Astrocyte (in vitro differentiated cells and primary cell): ENCODE data around the gene OR6K2. TPM values are rescaled to one million over a fixed set of nuclear protein-coding genes. Genes with fewer than 3 reads are reported as not detected.

Experiments used
- DNase-seq: peaks from one replicate; pipeline ENCODE4 v3.0.0-alpha.2; 2010; ENCODE audit warnings: low read depth
- FAIRE-seq: peaks from 2 replicates; lab custom pipeline; 2011; peaks lifted over from hg19 to GRCh38; lab: Jason Lieb, UNC
- H2AFZ ChIP-seq: 2 replicates; pipeline ENCODE4 v1.6.0; 2012; ENCODE audit warnings: low read depth, low read length, inconsistent platforms
- H3K27ac ChIP-seq: 2 replicates; pipeline ENCODE4 v1.5.1; 2011; ENCODE audit warnings: low read depth, low read length, inconsistent platforms
- H3K27me3 ChIP-seq: 2 replicates; pipeline ENCODE4 v1.6.0; 2011; ENCODE audit warnings: low read length, inconsistent platforms; ENCODE audit not compliant: insufficient read depth
- H3K36me3 ChIP-seq: 2 replicates; pipeline ENCODE4 v1.5.1; 2011; ENCODE audit warnings: low read length, inconsistent platforms; ENCODE audit not compliant: insufficient read depth
- H3K4me1 ChIP-seq: 2 replicates; pipeline ENCODE4 v1.5.1; 2011; ENCODE audit warnings: low read length, inconsistent platforms; ENCODE audit not compliant: insufficient read depth
- H3K4me2 ChIP-seq: 2 replicates; pipeline ENCODE4 v1.6.0; 2012; ENCODE audit warnings: low read length, inconsistent platforms
- H3K4me3 ChIP-seq: 2 replicates; pipeline ENCODE4 v1.5.1; 2011; ENCODE audit warnings: low read depth, mild to moderate bottlenecking, low read length, inconsistent platforms; ENCODE audit not compliant: insufficient read depth
- H3K79me2 ChIP-seq: 2 replicates; pipeline ENCODE4 v1.6.0; 2012; ENCODE audit warnings: mild to moderate bottlenecking, low read length, inconsistent platforms; ENCODE audit not compliant: insufficient read depth
- H3K9ac ChIP-seq: 2 replicates; pipeline ENCODE4 v1.6.0; 2012; ENCODE audit warnings: mild to moderate bottlenecking, low read length, inconsistent platforms
- H3K9me3 ChIP-seq: 2 replicates; pipeline ENCODE4 v1.5.1; 2012; ENCODE audit warnings: low read depth, mild to moderate bottlenecking, low read length, inconsistent platforms; ENCODE audit not compliant: insufficient read depth
- H4K20me1 ChIP-seq: 2 replicates; pipeline ENCODE4 v1.6.0; 2012; ENCODE audit warnings: low read length, inconsistent platforms; ENCODE audit not compliant: insufficient read depth
- H3K27ac Mint-ChIP-seq: one replicate; pipeline ENCODE4 v1.8.0; 2021; ENCODE audit warnings: mild to moderate bottlenecking, mixed read lengths; ENCODE audit not compliant: unreplicated experiment
- H3K27me3 Mint-ChIP-seq: one replicate; pipeline ENCODE4 v1.8.0; 2021; ENCODE audit warnings: low read depth, mixed read lengths; ENCODE audit not compliant: unreplicated experiment
- H3K36me3 Mint-ChIP-seq: one replicate; pipeline ENCODE4 v1.8.0; 2021; ENCODE audit warnings: low read depth, mixed read lengths; ENCODE audit not compliant: unreplicated experiment
- H3K4me1 Mint-ChIP-seq: one replicate; pipeline ENCODE4 v1.8.0; 2021; ENCODE audit warnings: low read depth, mixed read lengths; ENCODE audit not compliant: unreplicated experiment
- H3K4me3 Mint-ChIP-seq: one replicate; pipeline ENCODE4 v1.8.0; 2021; ENCODE audit warnings: mild to moderate bottlenecking, moderate library complexity, mixed read lengths; ENCODE audit not compliant: unreplicated experiment
- H3K9me3 Mint-ChIP-seq: one replicate; pipeline ENCODE4 v1.8.0; 2021; ENCODE audit warnings: mild to moderate bottlenecking, mixed read lengths; ENCODE audit not compliant: unreplicated experiment
- EZH2 ChIP-seq: IDR thresholded peaks from 2 replicates; pipeline ENCODE4 v1.6.1; 2012; ENCODE audit warnings: mild to moderate bottlenecking, low read length, inconsistent platforms; ENCODE audit not compliant: insufficient read depth
- total RNA-seq: library from RNA; stranded (reverse); gene quantifications from 2 replicates; pipeline ENCODE4 v1.2.1, GENCODE V29; 2021
- TF ChIP-seq, protein P1 (sequence below): IDR thresholded peaks from 2 replicates; pipeline ENCODE4 v1.5.1; 2011; ENCODE audit warnings: low read depth, mild to moderate bottlenecking, inconsistent platforms, low read length, moderate library complexity; ENCODE audit not compliant: insufficient read depth

The OR6K2 gene
- total RNA-seq, 1 donor from 2014 or later = not detected

DNA sequence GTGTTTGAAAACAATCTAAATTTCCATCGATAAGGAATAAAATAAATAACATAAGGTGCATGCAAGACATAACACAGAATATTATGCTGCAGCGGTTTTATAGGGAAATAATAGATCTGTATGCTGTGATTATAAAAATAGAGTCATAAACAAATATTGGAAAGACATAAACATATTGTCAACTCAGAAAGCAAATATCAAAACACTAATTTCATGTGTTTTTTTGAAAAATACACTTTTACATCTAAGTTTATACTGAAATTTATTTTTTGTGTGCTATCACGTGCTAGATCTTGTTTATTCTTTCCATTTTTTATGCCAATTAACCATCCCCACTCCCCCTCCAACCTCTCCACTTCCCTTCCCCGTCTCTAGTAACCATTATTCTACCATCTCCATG is 10.6 kb upstream of the OR6K2 start:
- Histone ChIP-seq H3K9me3 (no peaks in the 10 kb centered on the region), H3K27ac (no peak overlapping the region), H3K9ac (no peak overlapping the region), H3K4me3 (no peak overlapping the region), H3K4me1 (no peaks in the 10 kb centered on the region), H3K36me3 (no peaks in the 10 kb centered on the region), H2AFZ (no peak overlapping the region), H4K20me1 (no peaks in the 10 kb centered on the region), H3K79me2 (no peaks in the 10 kb centered on the region), H3K4me2 (no peak overlapping the region), H3K27me3 (no peaks in the 10 kb centered on the region)
- TF ChIP-seq EZH2 = no peak
- TF ChIP-seq, protein P1, sequence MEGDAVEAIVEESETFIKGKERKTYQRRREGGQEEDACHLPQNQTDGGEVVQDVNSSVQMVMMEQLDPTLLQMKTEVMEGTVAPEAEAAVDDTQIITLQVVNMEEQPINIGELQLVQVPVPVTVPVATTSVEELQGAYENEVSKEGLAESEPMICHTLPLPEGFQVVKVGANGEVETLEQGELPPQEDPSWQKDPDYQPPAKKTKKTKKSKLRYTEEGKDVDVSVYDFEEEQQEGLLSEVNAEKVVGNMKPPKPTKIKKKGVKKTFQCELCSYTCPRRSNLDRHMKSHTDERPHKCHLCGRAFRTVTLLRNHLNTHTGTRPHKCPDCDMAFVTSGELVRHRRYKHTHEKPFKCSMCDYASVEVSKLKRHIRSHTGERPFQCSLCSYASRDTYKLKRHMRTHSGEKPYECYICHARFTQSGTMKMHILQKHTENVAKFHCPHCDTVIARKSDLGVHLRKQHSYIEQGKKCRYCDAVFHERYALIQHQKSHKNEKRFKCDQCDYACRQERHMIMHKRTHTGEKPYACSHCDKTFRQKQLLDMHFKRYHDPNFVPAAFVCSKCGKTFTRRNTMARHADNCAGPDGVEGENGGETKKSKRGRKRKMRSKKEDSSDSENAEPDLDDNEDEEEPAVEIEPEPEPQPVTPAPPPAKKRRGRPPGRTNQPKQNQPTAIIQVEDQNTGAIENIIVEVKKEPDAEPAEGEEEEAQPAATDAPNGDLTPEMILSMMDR = no peak
- H3K36me3 Mint-ChIP-seq = no peaks in the 10 kb centered on the region
- no peak for FAIRE-seq
- H3K4me3 Mint-ChIP-seq = no peak overlapping the region
- H3K27ac Mint-ChIP-seq = no peak overlapping the region
- no peaks in the 10 kb centered on the region for H3K27me3 Mint-ChIP-seq
- no peak for DNase-seq
- H3K4me1 Mint-ChIP-seq = no peaks in the 10 kb centered on the region
- H3K9me3 Mint-ChIP-seq = peaks cover 2% of the 10 kb centered on the region

DNA sequence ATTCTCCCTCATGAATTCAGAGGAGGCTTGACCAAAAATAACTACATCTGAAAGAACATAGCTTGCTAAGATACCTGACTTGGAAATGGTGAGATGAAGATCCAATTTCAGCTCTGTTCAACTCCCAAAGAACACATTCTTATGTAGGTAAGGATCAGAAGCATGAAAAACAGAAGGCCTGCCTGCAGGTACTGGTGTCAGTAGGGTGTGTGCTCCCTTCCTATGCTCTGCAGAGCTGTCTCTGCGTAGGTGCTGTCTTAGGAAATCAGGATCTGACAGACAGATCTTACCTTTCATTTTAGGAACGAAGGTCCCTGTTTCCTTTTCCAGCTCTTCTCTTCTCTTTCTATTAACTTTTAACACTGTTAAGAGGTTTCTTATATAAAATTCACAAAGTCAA is 5.6 kb upstream of the OR6K2 start:
- Mint-ChIP-seq H3K9me3 (no peaks in the 10 kb centered on the region), H3K4me3 (no peak overlapping the region), H3K36me3 (no peaks in the 10 kb centered on the region), H3K27ac (no peak overlapping the region), H3K4me1 (no peaks in the 10 kb centered on the region), H3K27me3 (no peaks in the 10 kb centered on the region)
- no peak for FAIRE-seq
- DNase-seq = no peak
- Histone ChIP-seq H3K27me3 (no peaks in the 10 kb centered on the region), H3K9me3 (no peaks in the 10 kb centered on the region), H2AFZ (no peak overlapping the region), H3K27ac (no peak overlapping the region), H3K4me2 (no peak overlapping the region), H3K4me1 (no peaks in the 10 kb centered on the region), H3K9ac (no peak overlapping the region), H3K36me3 (no peaks in the 10 kb centered on the region), H3K79me2 (no peaks in the 10 kb centered on the region), H4K20me1 (no peaks in the 10 kb centered on the region), H3K4me3 (no peak overlapping the region)
- TF ChIP-seq, protein P1 = no peak
- no peak for TF ChIP-seq EZH2

DNA sequence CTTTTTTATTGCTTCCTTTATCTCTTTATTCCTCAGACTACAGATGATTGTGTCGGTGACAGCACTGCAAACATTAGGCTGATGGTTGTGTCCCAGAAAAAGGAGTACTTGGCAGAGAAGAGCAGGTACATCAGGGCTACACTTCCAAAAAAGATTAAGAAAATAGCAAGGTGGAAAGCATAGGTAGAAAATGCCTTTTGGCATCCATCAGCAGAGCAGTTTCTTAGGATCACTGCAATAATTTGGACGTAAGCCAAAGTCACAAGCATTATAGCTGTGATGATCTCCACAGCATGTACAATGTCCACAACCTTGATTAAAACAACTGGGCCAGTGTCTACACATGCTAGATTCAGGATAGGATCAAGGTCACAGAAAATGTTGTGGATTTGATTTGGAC is 5.9 kb downstream of the OR6K2 start:
- H2AFZ ChIP-seq = no peak overlapping the region
- peaks cover 6% of the 10 kb centered on the region for H3K27me3 Mint-ChIP-seq
- H3K27ac ChIP-seq = no peak overlapping the region
- H3K79me2 ChIP-seq = no peaks in the 10 kb centered on the region
- no peak for TF ChIP-seq EZH2
- TF ChIP-seq, protein P1 = no peak
- H3K4me3 Mint-ChIP-seq = no peak overlapping the region
- no peak for DNase-seq
- H3K27me3 ChIP-seq = no peaks in the 10 kb centered on the region
- H4K20me1 ChIP-seq = no peaks in the 10 kb centered on the region
- no peaks in the 10 kb centered on the region for H3K36me3 ChIP-seq
- H3K9me3 Mint-ChIP-seq = no peaks in the 10 kb centered on the region
- FAIRE-seq = no peak
- no peak overlapping the region for H3K4me2 ChIP-seq
- no peak overlapping the region for H3K27ac Mint-ChIP-seq
- H3K9ac ChIP-seq = no peak overlapping the region
- no peaks in the 10 kb centered on the region for H3K4me1 Mint-ChIP-seq
- H3K36me3 Mint-ChIP-seq = no peaks in the 10 kb centered on the region
- no peak overlapping the region for H3K4me3 ChIP-seq
- no peaks in the 10 kb centered on the region for H3K4me1 ChIP-seq
- H3K9me3 ChIP-seq = no peaks in the 10 kb centered on the region
